Activated CD4-positive, alpha-beta T cell treated with anti-CD3 and anti-CD28 coated beads, Interleukin-2, amount 50 U/mL, for 1 hour (primary cell): ENCODE results near the gene PTPRO.
"Not testable (repeated sequence)": the region's sequence is repeated elsewhere in the genome, so short reads cannot be mapped to it uniquely, and the experiment has no call there.

Experiments used
- DNase-seq: peaks from one replicate; pipeline ENCODE4 v3.0.0-alpha.2; 2020

Gene PTPRO

GRCh38 chr12:15608941-15609340 lies 286.6 kb downstream of the PTPRO start:
- DNase-seq = no peak

- no peak for DNase-seq
These were observed 291.7 kb downstream of the PTPRO start for GRCh38 chr12:15613981-15614380.

- DNase-seq = not testable (repeated sequence)
These were observed 294.2 kb downstream of the PTPRO start for GRCh38 chr12:15616495-15616894.

GRCh38 chr12:15620741-15621539 lies 298.6 kb downstream of the PTPRO start:
- DNase-seq = no peak

- no peak for DNase-seq
These were observed 302.8 kb downstream of the PTPRO start for GRCh38 chr12:15625075-15625474.

- DNase-seq = no peak
These were observed 306.0 kb downstream of the PTPRO start for GRCh38 chr12:15627995-15628945.

- no peak for DNase-seq
These were observed 306.8 kb downstream of the PTPRO start for GRCh38 chr12:15629108-15629507.

GRCh38 chr12:15629761-15630160 lies 307.5 kb downstream of the PTPRO start:
- no peak for DNase-seq

GRCh38 chr12:15631007-15631715 lies 308.9 kb downstream of the PTPRO start:
- no peak for DNase-seq

- DNase-seq = no peak
These were observed 310.4 kb downstream of the PTPRO start for GRCh38 chr12:15632708-15633107.

GRCh38 chr12:15633201-15633600 lies 310.9 kb downstream of the PTPRO start:
- DNase-seq = no peak

- DNase-seq = no peak
These were observed 311.8 kb downstream of the PTPRO start for GRCh38 chr12:15634010-15634683.

GRCh38 chr12:15636060-15636890 lies 314.0 kb downstream of the PTPRO start:
- no peak for DNase-seq

- DNase-seq = no peak
These were observed 315.9 kb downstream of the PTPRO start for GRCh38 chr12:15638231-15638630.

- no peak for DNase-seq
These were observed 322.4 kb downstream of the PTPRO start for GRCh38 chr12:15644700-15645099.

GRCh38 chr12:15646581-15646980 lies 324.3 kb downstream of the PTPRO start:
- DNase-seq = no peak
